ENCODE results near the gene FAM118A.
"Not testable (repeated sequence)": the region's sequence is repeated elsewhere in the genome, so short reads cannot be mapped to it uniquely, and the experiment has no call there.

FAM118A gene

DNA sequence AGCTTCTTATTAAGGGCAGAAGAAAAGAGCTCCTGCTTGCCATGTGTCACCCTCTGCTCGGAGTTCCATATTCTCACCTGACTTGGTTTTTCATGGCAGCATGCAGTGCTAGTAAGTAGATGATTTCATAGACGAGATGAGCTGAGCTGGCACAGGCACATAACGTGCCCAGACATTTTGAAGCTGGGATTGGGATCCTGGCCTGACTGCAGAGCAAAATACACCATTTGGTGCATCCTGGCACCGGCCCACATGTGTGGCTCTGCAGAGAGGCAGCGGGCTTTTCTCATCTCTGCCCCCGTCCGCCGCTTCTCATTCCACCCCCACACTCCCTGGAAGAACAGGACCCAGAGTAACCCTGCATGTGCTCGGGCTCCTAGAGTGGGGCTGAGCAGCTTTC lies 24.8 kb downstream of the FAM118A start:
- no peak for DNase-seq

DNA sequence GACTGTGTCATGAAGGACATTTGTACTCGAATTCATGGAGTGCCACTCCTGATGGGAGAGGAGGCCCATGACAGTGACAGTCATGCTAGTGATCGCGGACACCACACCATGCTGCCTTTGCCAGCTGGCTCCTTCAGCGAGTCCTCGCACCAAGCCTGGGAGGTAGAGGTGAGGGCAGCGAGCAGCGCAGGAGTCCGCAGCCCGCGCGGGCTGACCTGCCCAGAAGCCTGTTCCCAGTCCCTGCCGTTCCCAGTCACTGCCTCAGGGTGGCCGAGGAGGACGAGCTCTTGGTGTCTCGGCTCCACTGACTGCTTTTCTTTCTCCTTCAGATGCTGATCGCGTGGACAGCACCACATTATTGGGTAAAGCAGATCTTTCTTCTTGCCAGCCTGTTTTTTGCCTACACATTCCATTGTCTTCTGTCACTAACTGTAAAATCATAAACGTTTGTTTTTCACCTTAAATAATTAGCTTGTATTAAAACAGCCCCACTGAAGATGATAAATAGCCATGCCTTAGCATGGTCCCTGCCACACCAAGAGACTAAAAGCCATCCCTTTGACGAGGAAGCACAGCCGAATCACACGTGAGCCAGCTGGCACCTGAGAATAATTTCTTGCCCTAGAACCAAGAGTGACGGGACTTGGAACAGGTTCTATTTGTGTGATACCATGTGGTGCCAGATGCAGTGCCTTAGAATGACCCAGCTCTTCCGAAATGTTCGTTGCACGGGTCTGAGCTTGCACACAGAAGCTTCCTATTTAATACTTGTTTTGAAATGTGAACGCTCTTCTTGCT lies 25.5 kb downstream of the FAM118A start:
- DNase-seq = no peak

DNA sequence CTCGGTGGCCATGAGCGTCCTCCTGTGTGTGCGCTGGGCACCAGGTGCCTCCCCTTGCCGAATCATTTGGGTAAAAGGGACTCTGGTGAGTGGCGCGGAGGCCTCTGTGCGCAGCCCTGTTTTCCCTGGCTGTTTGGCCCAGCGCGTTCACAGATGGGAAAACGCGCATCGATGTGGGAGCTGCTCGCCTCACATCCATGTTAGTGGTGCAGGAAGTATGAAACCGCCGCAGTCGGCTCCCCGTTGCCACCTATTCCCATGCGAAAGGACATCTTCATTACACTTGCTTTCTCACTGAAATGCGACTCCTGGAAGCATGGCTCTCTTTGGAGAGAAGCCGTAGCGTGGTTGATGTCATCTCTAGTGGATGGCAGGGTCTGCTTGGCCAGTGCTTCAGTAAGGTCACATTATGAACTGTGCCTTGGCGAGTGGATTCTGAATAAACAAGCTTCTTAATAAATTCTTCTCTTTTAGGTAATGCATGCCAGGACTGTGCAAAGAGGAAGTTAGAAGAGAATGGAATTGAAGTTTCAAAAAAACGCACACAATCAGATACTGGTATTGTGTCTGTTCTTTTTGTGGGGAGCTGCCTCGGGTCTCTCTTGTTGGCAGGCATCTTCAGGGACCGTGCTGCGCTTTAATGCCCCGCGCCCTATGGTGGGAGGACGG lies 26.3 kb downstream of the FAM118A start:
- no peak for DNase-seq

DNA sequence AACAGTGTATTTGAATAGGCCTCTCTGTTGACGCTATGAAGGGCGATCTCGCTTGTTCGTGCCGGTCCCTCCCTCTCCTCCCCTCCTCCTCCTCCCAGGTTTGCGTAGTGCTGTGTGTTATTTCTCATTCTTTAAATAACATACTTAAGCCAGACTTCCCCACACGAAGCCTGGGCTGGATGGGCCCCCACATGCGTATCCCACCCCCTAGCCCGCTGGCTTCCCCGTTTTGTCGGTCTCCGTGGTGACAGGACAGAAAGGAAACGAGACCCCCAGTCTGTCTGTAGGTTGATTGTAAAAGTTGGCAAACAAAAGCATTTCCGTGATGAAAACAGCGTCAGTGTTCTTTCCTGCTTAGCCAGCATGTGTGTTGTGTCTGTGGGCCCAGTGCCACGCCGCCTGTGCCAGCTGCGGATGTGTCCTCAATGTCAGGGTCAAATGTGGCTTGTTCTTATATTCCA lies 27.3 kb downstream of the FAM118A start:
- DNase-seq = peak in 1 of 2 donors; percentile 65

DNA sequence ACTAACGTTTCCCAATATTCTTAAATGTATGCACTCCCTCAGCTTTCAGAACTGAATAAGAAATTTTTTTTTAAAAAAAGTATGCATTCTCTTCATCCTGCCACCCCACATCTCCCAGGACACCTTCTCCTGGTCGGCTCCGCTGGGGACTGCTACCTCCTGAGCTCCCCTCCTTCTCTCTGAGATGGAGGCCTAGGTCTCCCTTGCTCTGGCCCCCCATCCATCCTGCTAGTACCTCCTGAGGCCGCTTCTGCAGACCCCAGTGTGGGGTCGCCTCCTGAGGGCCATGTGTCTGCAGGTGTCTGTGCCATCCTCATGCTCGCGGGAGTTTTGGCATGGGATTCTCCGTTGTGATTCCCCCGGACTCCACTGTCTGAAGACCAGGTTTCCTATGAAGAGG lies 27.8 kb downstream of the FAM118A start:
- DNase-seq = no peak

DNA sequence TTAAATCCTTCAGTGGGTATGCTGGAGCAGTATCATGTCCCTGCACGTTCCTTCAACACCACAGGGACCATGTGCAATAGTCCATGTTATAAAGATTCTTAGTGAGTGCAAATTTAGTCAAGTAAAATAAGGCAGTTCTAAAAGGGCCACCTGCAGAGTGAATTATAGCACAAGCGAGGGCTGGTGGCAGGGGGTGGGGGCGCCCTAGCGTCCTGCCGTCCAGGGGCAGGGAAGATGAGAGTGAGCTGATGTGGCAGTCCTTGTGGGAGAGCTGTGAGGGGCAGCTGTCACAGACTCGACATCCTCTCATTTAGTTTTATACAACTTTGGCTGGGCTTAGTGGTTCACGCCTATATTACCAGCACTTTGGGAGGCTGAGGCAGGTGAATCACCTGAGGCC lies 29.1 kb downstream of the FAM118A start:
- no peak for DNase-seq

DNA sequence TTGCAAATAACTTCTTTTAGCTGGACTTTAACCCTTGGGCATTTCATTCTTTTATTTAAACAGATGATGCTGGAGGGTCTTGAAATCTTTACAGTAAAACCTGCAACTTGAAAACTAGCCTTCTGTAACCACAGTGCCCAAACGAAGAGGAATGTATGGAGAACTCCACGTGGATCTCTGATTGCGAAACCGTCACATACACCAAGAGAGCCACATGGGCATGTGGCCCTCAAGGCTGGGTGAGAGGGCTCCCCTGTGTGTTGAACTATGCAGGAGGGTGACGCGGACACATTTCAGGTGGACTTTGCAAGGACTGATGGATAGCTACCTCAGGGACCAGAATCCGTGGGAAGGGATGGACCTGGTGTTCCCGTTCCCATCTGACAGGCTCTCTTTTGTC lies 30.6 kb downstream of the FAM118A start:
- no peak for DNase-seq

DNA sequence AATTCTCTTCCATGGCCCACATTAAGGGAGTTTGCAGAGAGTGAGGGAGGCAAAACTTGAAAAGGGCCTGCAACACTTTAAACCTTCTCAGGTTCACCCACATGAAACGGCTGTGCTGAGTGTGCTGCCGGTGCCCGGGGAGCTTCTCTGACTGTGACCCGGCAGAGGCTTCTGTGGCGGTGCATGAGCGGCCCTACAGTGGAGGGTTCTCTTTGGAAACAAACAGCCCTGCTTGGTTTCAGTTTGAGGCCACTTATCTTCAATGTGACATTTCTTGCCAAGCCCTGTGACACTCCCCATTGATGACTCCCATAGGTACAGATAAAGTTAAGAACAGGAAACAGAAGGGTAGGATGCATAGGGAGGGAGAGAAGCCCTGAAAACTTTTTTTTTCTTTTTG lies 31.8 kb downstream of the FAM118A start:
- DNase-seq = peak; percentile 47 to 68

DNA sequence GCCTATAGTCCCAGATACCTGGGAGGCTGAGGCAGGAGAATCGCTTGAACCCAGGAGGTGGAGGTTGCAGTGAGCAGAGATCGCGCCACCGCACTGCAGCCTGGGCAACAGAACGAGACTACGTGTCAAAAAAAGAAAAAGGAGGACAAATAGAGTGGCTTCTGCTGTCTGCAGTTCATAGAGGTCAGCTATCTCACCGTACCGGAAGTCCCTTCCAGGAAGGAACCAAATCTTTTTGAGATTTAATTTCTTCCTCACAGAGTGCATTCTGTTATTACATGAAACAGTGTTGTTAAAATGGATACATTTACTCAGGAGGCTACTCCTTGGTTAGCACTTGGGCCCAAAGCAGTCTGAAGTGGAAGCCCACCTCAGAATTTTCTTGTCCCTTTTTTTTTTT lies 33.4 kb downstream of the FAM118A start:
- DNase-seq = no peak

DNA sequence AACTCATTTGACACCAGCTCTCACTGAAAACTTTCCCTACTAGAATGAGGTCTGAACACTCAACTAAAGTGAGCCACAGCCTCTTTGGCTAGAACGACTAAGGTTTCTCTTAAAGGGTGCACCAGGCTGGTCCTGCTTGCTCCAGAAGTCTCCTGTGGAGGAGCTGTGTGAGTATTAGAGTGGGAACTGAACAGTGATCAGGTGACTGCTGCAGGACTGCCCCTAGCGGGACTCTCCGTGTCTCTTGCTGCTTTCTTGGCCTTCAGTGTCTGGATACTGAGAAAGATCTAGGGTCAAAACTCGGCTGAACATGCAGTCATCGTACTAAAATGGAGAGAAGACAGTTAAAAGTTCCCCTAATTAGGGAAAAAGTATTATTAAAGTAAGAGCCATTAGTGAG lies 34.6 kb downstream of the FAM118A start:
- DNase-seq = no peak

DNA sequence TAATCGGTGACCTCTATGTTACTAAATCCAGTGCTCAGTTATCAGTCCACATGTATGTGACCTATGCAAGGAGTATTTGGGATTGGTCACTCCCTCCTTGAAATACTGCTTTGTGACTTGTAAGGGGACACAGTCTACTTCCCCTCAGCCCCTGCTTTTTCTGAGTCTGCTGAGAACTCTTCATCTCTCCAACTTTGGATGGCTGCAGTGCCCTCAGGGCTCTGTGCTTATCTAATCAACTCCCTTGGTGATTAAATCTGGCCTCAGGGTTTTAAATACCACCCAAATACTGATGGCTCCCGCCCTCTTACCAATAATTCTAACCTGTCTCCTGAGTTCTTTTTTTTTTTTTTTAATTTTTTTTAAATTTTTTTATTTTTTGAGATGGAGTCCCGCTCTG lies 40.2 kb downstream of the FAM118A start:
- no peak for DNase-seq

DNA sequence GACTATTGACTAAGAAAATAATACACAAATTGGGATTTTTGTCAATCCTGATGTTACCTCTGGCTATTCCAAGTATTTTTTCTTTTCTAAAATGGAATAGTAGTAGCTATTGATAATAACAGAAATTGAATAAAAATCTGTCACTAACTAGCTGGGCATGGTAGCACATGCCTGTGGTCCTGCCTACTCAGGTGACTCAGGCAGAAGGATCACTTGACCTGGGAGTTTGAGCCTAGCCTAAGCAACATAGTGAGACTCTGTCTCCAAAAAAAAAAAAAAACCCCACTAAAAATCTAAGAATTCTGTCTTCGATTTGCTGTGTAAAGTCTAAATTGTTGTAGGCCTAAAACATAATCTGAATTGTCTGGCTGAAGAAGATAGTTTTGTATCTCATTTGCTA lies 42.2 kb downstream of the FAM118A start:
- DNase-seq = no peak

DNA sequence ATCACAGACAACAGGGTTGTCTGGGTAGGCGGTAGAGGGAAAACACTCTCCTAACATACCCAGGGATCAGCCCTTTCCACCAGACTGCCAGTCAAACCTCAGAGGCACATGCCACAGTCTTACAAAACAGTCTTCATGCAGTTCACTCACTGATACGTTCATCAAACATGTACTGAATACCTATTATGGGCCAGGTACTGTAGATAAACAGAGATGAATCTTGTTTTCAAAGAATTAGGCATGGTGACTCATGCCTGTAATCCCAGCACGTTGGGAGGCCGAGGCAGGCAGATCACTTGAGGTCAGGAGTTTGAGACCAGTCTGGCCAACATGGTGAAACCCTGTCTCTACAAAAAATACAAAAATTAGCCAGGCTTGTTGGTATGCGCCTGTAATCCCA lies 43.0 kb downstream of the FAM118A start:
- not testable (repeated sequence) for DNase-seq

DNA sequence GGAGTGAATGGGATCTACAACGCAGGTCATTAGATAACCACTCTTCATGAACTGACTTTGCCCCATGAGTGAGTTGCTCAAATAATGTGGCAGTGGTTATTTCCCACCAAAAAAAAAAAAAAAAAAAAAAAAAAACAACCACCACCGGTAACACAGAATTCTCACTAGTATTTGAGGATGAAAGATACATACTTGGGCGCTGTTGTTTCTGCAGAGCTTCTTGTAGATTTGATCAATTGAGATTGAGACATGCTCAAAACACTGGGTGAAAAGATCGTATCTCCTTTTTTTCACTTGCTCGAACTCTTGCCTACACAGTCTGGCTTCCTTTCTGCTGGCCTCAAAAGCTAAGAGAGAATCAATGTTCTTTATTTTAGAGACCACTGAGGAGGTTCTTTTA lies 44.1 kb downstream of the FAM118A start:
- DNase-seq = no peak

DNA sequence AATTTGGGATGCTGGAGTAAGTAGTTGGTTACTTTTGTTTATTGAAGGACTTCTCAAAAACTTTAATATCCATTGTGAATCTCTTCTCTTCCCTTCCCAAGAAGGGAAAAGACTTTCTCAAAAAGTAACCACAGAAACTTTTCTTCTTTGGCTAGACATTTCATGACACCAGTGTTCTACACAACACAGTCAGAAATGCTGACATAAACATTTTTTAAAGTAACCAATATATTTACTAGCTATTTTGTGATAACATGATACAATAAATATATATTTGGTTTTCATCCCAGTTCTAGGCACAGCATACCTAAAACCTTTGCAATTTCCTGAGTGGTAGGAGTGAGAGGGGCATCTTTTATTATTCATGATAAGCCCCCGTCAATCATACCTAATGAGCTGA lies 47.8 kb downstream of the FAM118A start:
- DNase-seq = no peak

DNA sequence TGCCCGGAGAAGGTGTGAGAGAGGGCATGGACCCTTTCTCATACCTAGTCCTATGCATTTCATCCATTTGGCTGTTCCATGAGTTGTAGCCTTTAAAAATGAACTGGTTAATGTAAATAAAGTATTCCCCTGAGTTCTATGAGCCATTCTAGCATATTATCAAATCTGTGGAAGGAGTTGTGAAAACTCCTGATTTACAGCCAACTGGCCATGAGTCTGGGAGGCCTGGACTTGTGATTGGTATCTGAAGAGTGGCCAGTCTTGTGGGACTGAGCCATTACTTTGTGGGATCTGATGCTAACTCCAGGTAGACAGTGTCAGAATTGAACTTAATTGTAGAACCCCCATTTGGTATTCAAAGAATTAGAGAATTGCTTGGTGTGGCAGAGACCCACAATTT lies 48.4 kb downstream of the FAM118A start:
- no peak for DNase-seq

DNA sequence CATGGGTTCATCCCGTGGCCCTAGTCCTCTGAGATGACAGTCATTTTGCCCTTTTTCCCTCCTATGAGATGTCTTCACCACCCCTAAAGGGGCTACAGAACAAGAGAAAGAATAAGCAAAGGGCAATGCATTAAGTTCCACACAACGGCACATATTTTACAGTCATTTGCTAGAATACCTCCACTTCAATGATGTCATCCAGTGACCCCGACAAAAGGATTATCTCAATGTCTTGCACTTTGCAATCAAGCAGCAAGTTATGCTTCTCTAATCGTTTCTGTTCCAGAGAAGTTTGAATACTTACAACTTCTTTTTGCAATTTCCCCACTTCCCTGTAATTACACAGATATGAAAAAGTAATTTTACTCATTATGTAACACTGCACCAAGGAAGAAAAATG lies 49.9 kb downstream of the FAM118A start:
- DNase-seq = no peak

DNA sequence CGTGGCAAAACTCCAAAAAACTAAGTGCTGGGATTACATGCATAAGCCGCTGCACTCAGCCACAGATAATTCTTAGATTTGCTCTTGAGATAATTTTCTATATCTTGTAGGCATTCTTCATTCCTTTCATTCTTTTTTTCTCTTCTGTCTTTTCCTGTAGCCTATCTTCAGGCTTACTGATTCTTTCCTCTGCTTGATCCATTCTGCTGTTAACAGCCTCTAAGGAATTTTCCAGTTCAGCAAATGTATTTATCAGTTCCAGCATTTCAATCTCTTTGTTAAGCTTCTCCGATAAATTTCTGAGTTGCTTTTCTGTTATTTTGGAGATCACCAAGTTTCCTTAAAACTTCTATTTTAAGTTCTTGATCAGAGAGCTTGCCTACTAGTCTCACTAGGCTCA lies 57.0 kb downstream of the FAM118A start:
- no peak for DNase-seq

DNA sequence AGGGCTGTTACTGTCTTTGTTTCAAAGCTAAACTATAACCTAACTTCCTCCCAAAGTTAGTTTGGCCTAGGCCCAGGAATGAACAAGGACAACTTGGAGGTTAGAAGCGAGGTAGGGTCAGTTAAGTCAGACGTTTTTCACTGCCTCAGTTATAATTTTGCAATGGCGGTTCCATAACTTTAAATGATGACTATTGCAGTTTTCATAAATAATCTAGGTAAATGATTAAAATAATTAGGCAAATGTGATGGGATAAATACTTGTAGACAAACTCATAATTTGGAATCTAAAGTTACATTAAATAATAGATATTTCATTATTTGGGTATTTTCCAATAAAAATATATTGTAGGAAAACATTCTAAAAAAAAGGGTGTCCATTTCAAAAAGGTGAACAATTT lies 63.9 kb downstream of the FAM118A start:
- not testable (repeated sequence) for DNase-seq

DNA sequence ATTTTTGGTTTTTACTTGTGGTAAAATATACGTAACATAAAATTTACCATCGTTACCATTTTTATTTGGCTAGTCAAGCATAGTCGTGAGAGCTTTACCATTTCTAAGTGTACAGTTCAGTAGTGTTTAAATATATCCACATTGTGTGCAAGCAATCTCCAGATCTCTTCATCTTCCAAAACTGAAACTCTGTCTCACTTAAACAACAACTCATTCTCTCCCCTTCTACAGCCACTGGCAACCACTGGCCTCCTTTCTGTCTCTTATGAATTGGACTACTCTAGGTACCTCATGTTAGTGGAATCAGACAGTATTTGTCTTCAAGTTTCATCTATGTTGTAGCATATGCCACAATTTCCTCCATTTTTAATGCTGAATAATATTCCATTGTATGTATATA lies 66.3 kb downstream of the FAM118A start:
- no peak for DNase-seq

DNA sequence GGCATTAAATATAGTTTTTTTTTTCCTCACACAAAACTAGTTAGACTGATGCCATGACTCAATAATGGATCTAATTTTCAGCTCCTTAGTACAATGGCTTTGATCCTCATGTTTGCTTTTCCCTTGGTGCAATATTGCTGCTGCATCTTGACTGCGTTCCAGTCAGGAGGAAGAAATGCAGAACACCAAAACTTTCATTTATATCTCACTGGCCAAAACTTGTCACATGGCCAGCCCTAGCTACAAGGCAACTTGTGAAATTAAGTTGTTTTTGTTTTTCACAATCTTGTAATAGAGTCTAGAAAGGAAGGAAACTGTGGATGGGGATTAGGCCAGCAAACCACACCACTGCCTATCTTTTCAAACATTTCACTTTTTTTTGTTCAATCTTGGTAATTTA lies 67.0 kb downstream of the FAM118A start:
- DNase-seq = peak in 1 of 2 donors; percentile 3

DNA sequence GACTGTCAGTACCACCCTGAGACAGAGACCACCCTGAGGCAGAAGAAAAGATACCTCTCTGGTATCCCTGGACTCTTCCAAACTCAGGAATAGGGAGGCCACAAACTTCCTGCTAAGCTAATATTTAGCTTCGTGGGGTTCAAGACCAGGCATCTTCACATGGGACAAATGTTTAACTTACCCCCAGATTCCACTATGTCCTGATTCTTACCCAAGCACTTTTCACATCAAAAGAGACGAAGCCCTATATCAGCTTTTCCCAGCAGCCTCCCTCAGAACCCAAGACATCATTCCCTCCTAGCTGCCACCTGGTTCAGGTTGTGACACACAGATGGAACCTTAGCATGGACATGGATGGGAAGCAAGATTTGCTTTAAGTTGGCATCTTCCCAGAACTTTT lies 71.6 kb downstream of the FAM118A start:
- no peak for DNase-seq

DNA sequence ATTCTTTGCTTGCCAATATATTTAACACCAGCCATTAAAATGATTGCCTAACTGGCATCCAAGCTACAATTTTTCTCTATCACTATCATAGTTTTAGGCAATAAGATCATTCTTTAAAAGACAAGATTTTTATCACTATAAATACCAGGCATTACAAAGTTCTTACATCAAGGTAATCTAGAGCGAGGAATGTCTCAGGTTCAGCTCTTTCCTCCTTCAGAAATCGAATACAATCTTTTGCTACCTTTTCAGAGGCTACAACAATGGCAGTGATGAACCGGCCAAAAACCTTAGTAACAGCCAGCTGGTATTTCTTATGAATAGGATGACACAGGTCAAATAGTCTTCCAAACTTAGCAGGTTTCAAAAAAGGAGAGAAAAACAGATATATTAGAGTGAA lies 79.8 kb downstream of the FAM118A start:
- DNase-seq = no peak

All from CD4-positive, alpha-beta T cell treated with Interleukin-1 beta for 1 hour (primary cell).